COLO668 (cell line): ENCODE measurements around the gene DOCK3.
"Not testable (repeated sequence)": the region's sequence is repeated elsewhere in the genome, so short reads cannot be mapped to it uniquely, and the experiment has no call there.

Source experiments
- DNase-seq: peaks from one replicate; lab custom pipeline; 2025; ENCODE audit not compliant: unreplicated experiment; lab: John Stamatoyannopoulos, UW

The DOCK3 gene

GRCh38 chr3:51190827-51191226 is 516.1 kb downstream of the DOCK3 start:
- DNase-seq, result no peak

DNA sequence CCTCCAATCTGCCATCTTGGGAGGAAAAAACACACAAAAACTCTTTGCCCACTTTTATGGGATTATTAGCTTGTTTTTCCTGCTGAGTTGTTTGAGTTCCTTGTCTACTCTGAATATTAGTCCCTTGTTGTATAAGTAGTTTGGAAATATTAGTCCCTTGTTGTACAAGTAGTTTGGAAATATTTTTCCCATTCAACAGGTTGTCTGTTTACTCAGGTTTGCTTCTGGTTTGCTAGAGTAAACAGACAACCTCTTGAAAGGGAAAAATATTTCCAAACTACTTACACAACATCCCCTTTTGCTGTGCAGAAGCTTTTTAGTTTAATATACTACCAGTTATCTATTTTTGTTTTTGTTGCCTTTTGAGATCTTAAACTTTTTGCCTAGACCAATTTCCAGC is 517.0 kb downstream of the DOCK3 start:
- no peak for DNase-seq

GRCh38 chr3:51198477-51198876 is 523.8 kb downstream of the DOCK3 start:
- DNase-seq, result no peak

GRCh38 chr3:51199296-51199695 is 524.6 kb downstream of the DOCK3 start:
- not testable (repeated sequence) for DNase-seq

GRCh38 chr3:51216291-51216690 is 541.6 kb downstream of the DOCK3 start:
- DNase-seq, result no peak

DNA sequence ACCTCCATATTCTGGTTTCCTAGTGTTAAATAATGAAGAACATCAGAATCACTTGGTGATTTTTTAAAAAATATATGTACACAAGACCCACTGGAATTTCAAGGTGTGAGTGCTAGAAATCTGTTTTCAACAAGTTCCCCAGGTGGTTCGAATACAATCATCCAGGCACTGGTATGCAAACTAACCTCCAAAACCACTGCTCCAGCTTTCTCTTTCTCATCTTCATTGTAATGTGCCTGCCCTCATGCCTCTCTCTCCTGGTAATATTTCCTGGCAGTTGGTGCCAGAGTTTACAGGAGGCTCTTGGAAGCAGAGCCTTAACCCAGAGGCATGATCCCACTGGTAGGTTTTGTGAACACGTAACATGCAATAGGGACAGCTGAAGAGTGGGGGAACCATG is 547.2 kb downstream of the DOCK3 start:
- DNase-seq, result no peak

- no peak for DNase-seq
Measured at GRCh38 chr3:51224283-51224682, 549.6 kb downstream of the DOCK3 start.

GRCh38 chr3:51224843-51225242 is 550.1 kb downstream of the DOCK3 start:
- DNase-seq, result no peak

GRCh38 chr3:51242939-51243338 is 568.2 kb downstream of the DOCK3 start:
- DNase-seq, result no peak

DNA sequence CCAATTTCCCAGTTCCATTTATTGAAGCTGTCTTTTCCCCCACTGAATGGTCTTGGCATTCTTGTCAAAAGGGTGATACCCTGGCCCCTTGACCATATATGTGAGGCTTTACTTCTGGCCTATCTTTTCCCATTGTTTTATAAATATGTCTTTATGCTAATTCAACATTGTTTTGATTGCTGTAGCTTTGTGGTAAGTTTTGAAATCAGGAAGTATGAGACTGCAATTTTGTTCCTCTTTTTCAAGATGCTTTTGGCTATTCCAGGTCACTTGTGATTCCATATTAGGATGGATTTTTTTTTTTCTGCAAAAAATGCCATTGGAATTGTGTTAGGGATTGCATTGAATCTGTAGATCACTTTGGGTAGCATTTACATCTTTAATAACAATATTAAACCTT is 569.2 kb downstream of the DOCK3 start:
- no peak for DNase-seq

DNA sequence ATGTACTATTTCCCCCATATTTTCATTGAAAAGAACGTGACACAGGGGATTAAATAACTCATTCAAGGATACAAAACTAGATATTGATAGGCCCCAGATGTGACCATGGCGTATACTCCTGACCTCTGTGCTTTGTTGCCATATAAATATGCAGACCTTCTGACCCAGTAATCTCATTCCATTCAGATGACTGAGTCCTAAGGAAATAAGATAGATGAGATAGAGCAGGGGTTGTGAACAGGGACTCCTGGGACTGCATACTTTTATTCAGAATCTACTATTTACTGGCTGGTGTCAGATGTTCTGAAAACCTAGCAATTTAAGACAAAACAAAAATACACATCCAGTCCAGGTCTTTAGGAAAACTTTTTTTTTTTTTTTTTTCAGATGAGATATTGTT is 571.1 kb downstream of the DOCK3 start:
- no peak for DNase-seq

DNA sequence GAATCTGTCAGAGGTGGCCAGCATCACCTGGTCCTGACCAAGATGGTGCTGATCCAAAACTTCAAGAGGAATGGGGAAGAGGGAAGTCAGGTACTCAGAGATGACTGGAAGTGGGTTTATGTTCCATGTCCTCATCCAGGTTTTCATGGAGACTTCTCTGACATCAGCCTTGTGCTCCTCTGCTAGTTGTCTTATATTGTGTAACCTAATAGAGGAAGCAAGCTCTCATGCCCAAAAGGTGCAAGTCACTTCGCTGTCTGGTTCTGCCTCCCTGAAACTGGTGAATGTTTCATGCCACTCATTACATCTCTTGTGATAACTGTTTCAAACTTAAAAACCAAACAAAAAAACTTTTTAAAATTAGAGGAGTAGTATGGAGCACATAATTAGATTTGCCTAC is 583.1 kb downstream of the DOCK3 start:
- no peak for DNase-seq

- DNase-seq, result not testable (repeated sequence)
Measured at GRCh38 chr3:51264166-51264565, 589.4 kb downstream of the DOCK3 start.

DNA sequence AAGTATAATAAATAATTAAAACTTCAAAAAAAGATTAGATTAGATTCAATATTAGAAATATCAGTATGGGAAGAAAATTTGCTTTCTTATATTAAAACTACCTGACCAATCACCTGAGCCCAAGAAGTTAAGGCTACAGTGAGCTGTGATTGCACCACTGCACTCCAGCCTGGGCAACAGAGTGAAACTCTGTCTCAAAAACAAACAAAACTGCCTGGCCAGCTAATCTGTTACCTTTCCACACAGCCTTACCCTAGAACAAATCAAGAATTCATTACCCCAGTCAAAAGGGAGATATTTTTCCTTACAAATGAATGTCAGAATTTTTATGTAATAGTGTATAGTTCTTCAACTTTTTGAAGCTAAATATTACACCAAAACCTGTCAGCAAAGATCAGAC is 593.4 kb downstream of the DOCK3 start:
- DNase-seq, result no peak

DNA sequence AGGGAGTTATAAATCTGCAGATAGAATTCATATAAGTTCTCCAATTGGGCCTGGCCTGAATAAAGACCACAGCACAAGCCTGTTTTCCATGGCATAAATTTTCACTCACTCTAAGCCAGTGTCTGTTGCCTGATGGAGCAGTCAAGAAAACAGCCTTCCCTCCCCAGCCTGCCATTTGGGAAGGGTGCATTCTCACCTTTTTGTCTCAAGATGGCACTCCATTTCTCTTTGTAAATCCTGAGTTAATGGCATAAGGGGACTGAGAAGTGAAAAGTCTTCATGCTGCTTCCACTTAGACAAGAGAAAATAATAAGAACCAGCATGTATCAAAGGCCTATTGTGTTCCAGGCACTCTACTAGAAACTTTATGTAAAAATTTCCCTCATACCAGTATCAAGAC is 594.7 kb downstream of the DOCK3 start:
- DNase-seq, result no peak

GRCh38 chr3:51270559-51270958 is 595.8 kb downstream of the DOCK3 start:
- no peak for DNase-seq

- DNase-seq, result no peak
Measured at GRCh38 chr3:51271172-51271571, 596.4 kb downstream of the DOCK3 start.

GRCh38 chr3:51274052-51274451 is 599.3 kb downstream of the DOCK3 start:
- no peak for DNase-seq

DNA sequence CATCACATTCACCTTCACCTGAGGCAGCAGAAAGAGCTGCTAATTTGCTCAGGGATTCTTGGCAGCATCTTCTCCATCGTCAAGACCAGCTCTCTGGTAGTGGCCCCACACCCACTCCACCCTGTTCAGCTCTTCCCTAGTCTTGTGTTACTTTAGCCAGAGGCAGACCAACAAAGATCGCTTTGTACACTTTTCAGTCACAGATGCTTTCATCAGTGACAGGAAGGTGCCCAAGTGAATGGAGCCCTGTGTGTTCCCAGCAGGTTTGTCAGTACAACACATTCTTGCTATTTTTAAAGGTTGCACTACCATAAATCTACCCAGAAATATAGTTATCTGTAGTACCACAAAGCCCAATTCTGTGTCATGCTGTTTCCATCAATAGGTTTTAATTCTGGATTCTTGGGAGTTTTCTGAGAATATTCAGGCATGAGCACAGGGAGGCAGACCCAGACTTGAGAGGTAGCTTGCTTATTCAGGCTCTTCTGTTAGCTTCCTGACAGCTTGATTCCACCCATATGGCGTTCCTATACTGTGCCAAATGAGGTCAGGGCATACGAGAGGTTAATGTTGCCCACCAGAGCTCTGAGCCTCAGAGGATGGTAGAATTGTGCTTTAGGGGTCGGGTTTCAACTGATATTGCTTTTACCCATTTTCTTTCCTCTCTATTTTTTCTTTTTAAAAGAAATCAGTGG is 600.5 kb downstream of the DOCK3 start:
- no peak for DNase-seq

GRCh38 chr3:51276046-51276445 is 601.3 kb downstream of the DOCK3 start:
- no peak for DNase-seq

- no peak for DNase-seq
Measured at GRCh38 chr3:51279448-51279847, 604.7 kb downstream of the DOCK3 start.

GRCh38 chr3:51280176-51280575 is 605.4 kb downstream of the DOCK3 start:
- no peak for DNase-seq

- DNase-seq, result no peak
Measured at GRCh38 chr3:51282931-51283330, 608.2 kb downstream of the DOCK3 start.
